SK-N-SH (cell line): ENCODE data around the gene G6PC2.

Source experiments
- EZH2phosphoT487 ChIP-seq: fragments of 200-600 bp; sonication (generic); IDR thresholded peaks from 2 replicates; pipeline ENCODE4 v1.6.1; 2017; ENCODE audit warnings: low read depth, mixed run types, mild to moderate bottlenecking, antibody characterized with exemption, moderate library complexity, borderline replicate concordance
- GATA2 ChIP-seq: sonication (generic); formaldehyde crosslinking; IDR thresholded peaks from 2 replicates; pipeline ENCODE4 v1.5.0; 2020; ENCODE audit warnings: mild to moderate bottlenecking, missing genetic modification reagents
- RAD21 ChIP-seq: IDR thresholded peaks from 2 replicates; pipeline ENCODE4 v1.6.1; 2012; ENCODE audit warnings: mild to moderate bottlenecking, low read length
- RCOR1 ChIP-seq: fragments of 150-350 bp; IDR thresholded peaks from 2 replicates; pipeline ENCODE4 v1.6.1; 2017; ENCODE audit warnings: antibody characterized with exemption, low read length
- TAF1 ChIP-seq: IDR thresholded peaks from 2 replicates; pipeline ENCODE4 v1.6.1; 2012; ENCODE audit warnings: low read depth, mild to moderate bottlenecking, low read length, moderate library complexity, borderline replicate concordance
- YY1 ChIP-seq: IDR thresholded peaks from 2 replicates; pipeline ENCODE4 v1.4.0; 2012; ENCODE audit warnings: low read depth, mild to moderate bottlenecking
- TF ChIP-seq, protein P1 (sequence below): fragments of 200-600 bp; sonication (generic); IDR thresholded peaks from 2 replicates; pipeline ENCODE4 v1.6.1; 2017; ENCODE audit warnings: antibody characterized with exemption, mild to moderate bottlenecking, moderate library complexity
- TF ChIP-seq, protein P2 (sequence below): IDR thresholded peaks from 2 replicates; pipeline ENCODE4 v1.4.0; 2012; ENCODE audit warnings: low read depth, borderline replicate concordance
- TF ChIP-seq, protein P3 (sequence below): IDR thresholded peaks from 2 replicates; pipeline ENCODE4 v1.4.0; 2012; ENCODE audit warnings: low read depth, borderline replicate concordance
- TF ChIP-seq, protein P4 (sequence below): IDR thresholded peaks from 2 replicates; pipeline ENCODE4 v1.4.0; 2012; ENCODE audit warnings: low read depth
- TF ChIP-seq, protein P5 (sequence below): IDR thresholded peaks from 2 replicates; pipeline ENCODE4 v1.6.1; 2012; ENCODE audit warnings: mild to moderate bottlenecking, low read depth, low read length, moderate library complexity

DNA sequence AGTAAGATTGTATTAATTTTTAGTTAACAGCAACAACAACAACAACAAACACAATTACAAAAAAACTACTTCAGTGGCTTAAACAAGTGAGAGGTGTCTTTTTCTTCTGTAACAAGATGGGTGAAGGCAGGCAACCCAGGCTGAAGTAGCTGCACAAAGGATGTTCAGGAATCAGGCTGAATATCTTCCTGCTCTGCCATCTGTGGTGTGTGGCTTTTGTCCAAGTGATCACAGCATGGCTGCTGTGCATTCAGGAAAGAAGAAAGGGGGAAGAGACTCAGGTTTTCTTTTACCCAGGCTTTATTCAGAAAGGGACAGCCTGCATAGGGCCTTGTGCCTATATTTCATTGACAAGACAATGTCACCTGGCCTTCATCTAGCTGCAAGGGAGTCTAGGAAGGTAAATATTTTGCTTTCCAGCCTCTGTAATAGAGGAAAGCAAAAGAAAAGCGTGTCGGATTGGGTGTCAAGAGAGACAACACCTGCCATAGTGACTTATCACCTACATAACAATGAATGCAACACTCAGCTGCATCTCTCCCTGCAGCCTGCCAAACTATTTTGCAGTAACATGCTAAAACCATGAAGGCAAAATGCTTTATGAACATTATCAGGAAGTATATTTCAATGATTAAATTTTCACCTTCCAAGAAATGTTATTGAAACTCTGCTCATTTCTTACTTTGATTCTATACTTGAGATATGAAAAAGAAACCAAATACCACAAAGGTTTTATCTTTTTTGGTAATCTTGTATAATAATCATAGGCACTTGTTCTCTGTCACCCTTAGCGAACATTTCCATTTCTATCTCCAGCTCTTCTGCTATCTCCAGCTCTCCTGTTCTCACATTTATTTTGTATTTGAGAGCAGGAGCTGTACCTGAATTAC, 14.6 kb downstream of the G6PC2 start:
- TF ChIP-seq, protein P1, sequence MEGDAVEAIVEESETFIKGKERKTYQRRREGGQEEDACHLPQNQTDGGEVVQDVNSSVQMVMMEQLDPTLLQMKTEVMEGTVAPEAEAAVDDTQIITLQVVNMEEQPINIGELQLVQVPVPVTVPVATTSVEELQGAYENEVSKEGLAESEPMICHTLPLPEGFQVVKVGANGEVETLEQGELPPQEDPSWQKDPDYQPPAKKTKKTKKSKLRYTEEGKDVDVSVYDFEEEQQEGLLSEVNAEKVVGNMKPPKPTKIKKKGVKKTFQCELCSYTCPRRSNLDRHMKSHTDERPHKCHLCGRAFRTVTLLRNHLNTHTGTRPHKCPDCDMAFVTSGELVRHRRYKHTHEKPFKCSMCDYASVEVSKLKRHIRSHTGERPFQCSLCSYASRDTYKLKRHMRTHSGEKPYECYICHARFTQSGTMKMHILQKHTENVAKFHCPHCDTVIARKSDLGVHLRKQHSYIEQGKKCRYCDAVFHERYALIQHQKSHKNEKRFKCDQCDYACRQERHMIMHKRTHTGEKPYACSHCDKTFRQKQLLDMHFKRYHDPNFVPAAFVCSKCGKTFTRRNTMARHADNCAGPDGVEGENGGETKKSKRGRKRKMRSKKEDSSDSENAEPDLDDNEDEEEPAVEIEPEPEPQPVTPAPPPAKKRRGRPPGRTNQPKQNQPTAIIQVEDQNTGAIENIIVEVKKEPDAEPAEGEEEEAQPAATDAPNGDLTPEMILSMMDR, result no peak
- TF ChIP-seq TAF1, result no peak
- TF ChIP-seq GATA2, result no peak
- TF ChIP-seq, protein P2, sequence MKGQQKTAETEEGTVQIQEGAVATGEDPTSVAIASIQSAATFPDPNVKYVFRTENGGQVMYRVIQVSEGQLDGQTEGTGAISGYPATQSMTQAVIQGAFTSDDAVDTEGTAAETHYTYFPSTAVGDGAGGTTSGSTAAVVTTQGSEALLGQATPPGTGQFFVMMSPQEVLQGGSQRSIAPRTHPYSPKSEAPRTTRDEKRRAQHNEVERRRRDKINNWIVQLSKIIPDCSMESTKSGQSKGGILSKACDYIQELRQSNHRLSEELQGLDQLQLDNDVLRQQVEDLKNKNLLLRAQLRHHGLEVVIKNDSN, result no peak
- no peak for TF ChIP-seq YY1
- TF ChIP-seq, protein P3, sequence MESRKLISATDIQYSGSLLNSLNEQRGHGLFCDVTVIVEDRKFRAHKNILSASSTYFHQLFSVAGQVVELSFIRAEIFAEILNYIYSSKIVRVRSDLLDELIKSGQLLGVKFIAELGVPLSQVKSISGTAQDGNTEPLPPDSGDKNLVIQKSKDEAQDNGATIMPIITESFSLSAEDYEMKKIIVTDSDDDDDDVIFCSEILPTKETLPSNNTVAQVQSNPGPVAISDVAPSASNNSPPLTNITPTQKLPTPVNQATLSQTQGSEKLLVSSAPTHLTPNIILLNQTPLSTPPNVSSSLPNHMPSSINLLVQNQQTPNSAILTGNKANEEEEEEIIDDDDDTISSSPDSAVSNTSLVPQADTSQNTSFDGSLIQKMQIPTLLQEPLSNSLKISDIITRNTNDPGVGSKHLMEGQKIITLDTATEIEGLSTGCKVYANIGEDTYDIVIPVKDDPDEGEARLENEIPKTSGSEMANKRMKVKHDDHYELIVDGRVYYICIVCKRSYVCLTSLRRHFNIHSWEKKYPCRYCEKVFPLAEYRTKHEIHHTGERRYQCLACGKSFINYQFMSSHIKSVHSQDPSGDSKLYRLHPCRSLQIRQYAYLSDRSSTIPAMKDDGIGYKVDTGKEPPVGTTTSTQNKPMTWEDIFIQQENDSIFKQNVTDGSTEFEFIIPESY, result no peak
- no peak for TF ChIP-seq RCOR1
- TF ChIP-seq, protein P4, sequence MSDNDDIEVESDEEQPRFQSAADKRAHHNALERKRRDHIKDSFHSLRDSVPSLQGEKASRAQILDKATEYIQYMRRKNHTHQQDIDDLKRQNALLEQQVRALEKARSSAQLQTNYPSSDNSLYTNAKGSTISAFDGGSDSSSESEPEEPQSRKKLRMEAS, result no peak
- TF ChIP-seq, protein P5, sequence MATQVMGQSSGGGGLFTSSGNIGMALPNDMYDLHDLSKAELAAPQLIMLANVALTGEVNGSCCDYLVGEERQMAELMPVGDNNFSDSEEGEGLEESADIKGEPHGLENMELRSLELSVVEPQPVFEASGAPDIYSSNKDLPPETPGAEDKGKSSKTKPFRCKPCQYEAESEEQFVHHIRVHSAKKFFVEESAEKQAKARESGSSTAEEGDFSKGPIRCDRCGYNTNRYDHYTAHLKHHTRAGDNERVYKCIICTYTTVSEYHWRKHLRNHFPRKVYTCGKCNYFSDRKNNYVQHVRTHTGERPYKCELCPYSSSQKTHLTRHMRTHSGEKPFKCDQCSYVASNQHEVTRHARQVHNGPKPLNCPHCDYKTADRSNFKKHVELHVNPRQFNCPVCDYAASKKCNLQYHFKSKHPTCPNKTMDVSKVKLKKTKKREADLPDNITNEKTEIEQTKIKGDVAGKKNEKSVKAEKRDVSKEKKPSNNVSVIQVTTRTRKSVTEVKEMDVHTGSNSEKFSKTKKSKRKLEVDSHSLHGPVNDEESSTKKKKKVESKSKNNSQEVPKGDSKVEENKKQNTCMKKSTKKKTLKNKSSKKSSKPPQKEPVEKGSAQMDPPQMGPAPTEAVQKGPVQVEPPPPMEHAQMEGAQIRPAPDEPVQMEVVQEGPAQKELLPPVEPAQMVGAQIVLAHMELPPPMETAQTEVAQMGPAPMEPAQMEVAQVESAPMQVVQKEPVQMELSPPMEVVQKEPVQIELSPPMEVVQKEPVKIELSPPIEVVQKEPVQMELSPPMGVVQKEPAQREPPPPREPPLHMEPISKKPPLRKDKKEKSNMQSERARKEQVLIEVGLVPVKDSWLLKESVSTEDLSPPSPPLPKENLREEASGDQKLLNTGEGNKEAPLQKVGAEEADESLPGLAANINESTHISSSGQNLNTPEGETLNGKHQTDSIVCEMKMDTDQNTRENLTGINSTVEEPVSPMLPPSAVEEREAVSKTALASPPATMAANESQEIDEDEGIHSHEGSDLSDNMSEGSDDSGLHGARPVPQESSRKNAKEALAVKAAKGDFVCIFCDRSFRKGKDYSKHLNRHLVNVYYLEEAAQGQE, result no peak
- TF ChIP-seq EZH2phosphoT487, result no peak
- no peak for TF ChIP-seq RAD21
